ENCODE results near the gene LRRC14B. TPM values are rescaled to one million over a fixed set of nuclear protein-coding genes. Genes with fewer than 3 reads are reported as not detected.
"Not testable (repeated sequence)": the region's sequence is repeated elsewhere in the genome, so short reads cannot be mapped to it uniquely, and the experiment has no call there.

LRRC14B gene
- total RNA-seq, 1 donor from 2014 or later = not detected

GRCh38 chr5:206406-206805, 15.1 kb downstream of the LRRC14B start:
- H3K4me3 Mint-ChIP-seq = no peak overlapping the region
- no peaks in the 10 kb centered on the region for H3K9me3 Mint-ChIP-seq
- no peak overlapping the region for H3K27ac Mint-ChIP-seq
- no peak for TF ChIP-seq CTCF (IDR thresholded peaks at IDR 0.05)
- intact Hi-C loops (cut with micrococcal nuclease) = no loop called here
- H3K27me3 Mint-ChIP-seq = no peaks in the 10 kb centered on the region
- DNase-seq (no peak), ATAC-seq (ENCODE audit: low read depth) (no peak)
- ChIA-PET POLR2A (no interaction called here), CTCF (no interaction called here)
- peaks cover 53% of the 10 kb centered on the region for H3K36me3 Mint-ChIP-seq (ENCODE audit: low read depth)
- H3K4me1 Mint-ChIP-seq = peaks cover 14% of the 10 kb centered on the region

- H3K4me1 Mint-ChIP-seq = peaks cover 8% of the 10 kb centered on the region
- H3K36me3 Mint-ChIP-seq (ENCODE audit: low read depth) = peaks cover 53% of the 10 kb centered on the region
- POLR2A ChIA-PET = no interaction called here
- H3K27me3 Mint-ChIP-seq = no peaks in the 10 kb centered on the region
- ATAC-seq (ENCODE audit: low read depth) = no peak
- no peak overlapping the region for H3K4me3 Mint-ChIP-seq
- H3K9me3 Mint-ChIP-seq = no peaks in the 10 kb centered on the region
- intact Hi-C loops (cut with micrococcal nuclease) = no loop called here
- CTCF ChIA-PET = no interaction called here
- H3K27ac Mint-ChIP-seq = no peak overlapping the region
- DNase-seq = no peak
- TF ChIP-seq CTCF (IDR thresholded peaks at IDR 0.05) = no peak
These were observed 15.7 kb downstream of the LRRC14B start for GRCh38 chr5:206927-207536.

DNA sequence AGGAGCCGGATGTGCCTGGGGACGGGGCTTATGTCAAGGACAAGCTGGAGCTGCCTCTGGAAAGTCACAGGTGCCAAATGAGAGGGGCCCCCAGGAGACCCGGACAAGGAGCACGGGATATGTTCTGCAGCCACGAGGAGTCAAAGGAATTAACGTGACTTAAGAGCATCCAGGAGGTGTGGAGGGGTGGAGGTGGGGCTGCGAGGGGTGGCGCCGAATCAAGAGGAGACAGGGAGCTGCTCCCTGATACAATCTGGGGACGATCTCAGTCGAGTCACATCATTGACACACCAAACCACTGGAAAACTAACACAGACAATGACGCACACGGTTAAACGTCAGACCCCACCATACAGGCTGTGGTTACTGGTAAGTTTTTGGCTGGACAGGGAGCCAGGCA, 16.3 kb downstream of the LRRC14B start:
- H3K36me3 Mint-ChIP-seq (ENCODE audit: low read depth) = peaks cover 51% of the 10 kb centered on the region
- TF ChIP-seq CTCF (IDR thresholded peaks at IDR 0.05) = no peak
- peaks cover 6% of the 10 kb centered on the region for H3K4me1 Mint-ChIP-seq
- H3K27ac Mint-ChIP-seq = no peak overlapping the region
- no peaks in the 10 kb centered on the region for H3K27me3 Mint-ChIP-seq
- ChIA-PET CTCF (no interaction called here), POLR2A (interaction anchor here (1.2 kb wide), 1 partner anchor 10 kb away, joined by 4 read pairs; the partner anchor contains the start of genes CCDC127 and SDHA)
- intact Hi-C loops (cut with micrococcal nuclease) = no loop called here
- no peak for DNase-seq
- no peak overlapping the region for H3K4me3 Mint-ChIP-seq
- no peak for ATAC-seq (ENCODE audit: low read depth)
- H3K9me3 Mint-ChIP-seq = no peaks in the 10 kb centered on the region

DNA sequence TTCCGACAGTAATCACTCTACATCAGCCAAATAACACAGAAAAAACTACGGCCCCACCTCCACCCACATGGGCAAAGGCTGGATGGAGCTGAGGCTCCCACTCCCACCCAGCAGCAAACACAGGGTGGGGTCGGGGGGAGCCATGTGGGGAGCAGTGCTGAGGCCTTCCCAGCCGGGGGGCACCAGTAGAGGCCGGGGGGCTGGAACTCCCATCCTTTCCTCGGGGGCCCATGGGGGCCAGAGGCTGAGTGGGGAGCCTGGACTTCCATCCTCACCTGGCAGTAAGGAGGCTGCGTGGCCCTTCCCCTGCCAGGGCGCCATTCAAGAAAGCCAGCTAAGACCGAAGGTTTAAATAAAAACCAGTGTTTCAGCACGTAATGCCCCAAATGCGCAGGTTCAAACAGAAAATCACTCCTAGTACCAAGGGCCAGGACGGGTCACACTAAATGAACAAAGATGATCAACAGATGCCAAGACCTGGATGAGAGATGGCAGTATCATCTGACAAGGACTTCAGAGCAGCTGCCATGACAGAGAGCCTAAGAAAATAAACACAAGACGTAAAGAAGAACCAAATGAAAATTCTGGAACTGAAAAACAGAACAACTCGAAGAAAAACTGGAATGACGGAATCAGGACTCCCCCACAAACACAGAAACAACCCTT, 17.3 kb downstream of the LRRC14B start:
- CTCF ChIA-PET = no interaction called here
- peaks cover 45% of the 10 kb centered on the region for H3K36me3 Mint-ChIP-seq (ENCODE audit: low read depth)
- H3K4me3 Mint-ChIP-seq = no peak overlapping the region
- POLR2A ChIA-PET = interaction anchor here (1.2 kb wide), 1 partner anchor 10 kb away, joined by 4 read pairs; the partner anchor contains the start of genes CCDC127 and SDHA
- DNase-seq = no peak
- TF ChIP-seq CTCF (IDR thresholded peaks at IDR 0.05) = no peak
- no peak for ATAC-seq (ENCODE audit: low read depth)
- intact Hi-C loops (cut with micrococcal nuclease) = no loop called here
- no peak overlapping the region for H3K27ac Mint-ChIP-seq
- H3K4me1 Mint-ChIP-seq = peaks cover 8% of the 10 kb centered on the region
- no peaks in the 10 kb centered on the region for H3K9me3 Mint-ChIP-seq
- H3K27me3 Mint-ChIP-seq = no peaks in the 10 kb centered on the region

DNA sequence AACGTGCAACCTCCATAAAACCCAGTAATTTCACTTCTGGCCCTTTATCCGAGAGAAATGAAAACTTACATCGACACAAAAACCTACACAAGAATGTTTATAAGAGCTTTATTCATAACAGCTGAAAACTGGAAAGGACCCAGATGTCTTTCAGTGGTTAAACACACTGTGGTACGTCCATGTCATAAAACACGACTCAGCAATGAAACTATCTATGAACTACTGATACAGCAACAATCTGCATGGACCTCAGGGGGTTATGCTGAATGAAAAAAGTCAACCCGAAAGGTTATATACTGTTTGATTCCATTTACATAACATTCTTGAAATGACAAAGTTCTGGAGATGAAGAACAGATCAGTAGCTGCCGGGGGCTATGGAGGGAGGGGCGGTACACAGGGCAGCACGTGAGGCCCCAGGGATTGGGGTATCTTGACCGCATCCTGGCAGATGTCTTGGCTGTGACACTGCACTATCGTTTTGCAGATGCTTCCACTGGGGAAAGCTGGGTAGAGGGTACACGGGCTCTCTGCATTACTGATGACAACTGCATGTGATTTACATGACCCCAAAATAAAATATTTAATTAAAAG, 22.6 kb downstream of the LRRC14B start:
- no peak for DNase-seq
- TF ChIP-seq CTCF (IDR thresholded peaks at IDR 0.05) = no peak
- Mint-ChIP-seq H3K27ac (peak overlapping the region; percentile 66), H3K36me3 (ENCODE audit: low read depth) (peaks cover 15% of the 10 kb centered on the region), H3K4me3 (peak overlapping the region; percentile 65), H3K27me3 (no peaks in the 10 kb centered on the region), H3K9me3 (no peaks in the 10 kb centered on the region), H3K4me1 (peaks cover 43% of the 10 kb centered on the region)
- POLR2A ChIA-PET = interaction anchor here (1.1 kb wide), 1 partner anchor 57 kb away, joined by 4 read pairs; the partner anchor contains the start of gene PDCD6
- peak; percentile 19 for ATAC-seq (ENCODE audit: low read depth)
- CTCF ChIA-PET = interaction anchor here (1.1 kb wide), 1 partner anchor 26 kb away, joined by 4 read pairs; no protein-coding TSS in a partner anchor
- intact Hi-C loops (cut with micrococcal nuclease) = no loop called here

DNA sequence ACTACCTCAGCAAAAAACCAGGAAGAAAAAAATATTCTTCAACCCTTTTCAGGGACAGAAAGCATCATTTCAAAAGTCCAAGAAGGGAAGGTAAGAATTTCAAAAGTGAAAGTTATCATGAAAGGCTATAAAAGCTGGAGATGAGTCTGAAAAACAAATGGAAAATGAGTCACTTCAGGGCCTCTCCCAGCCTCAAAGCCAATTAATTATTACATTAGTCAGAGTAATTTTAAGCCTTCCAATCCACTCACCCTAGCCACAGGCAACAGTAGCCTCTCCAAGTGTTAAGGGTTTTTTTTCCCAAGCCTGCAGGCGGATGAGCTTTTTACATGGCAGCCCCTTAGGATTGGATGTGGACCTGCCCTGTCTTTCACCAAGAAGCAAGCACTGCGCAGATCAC, 24.0 kb downstream of the LRRC14B start:
- peaks cover 47% of the 10 kb centered on the region for H3K4me1 Mint-ChIP-seq
- POLR2A ChIA-PET; H3K27me3 Mint-ChIP-seq; DNase-seq; ATAC-seq (ENCODE audit: low read depth); H3K9me3 Mint-ChIP-seq; CTCF ChIA-PET: not testable (repeated sequence)
- intact Hi-C loops (cut with micrococcal nuclease) = loop anchor here (5.0 kb wide), 1 partner anchor 227 kb away; the partner anchor contains the start of gene EXOC3
- peak overlapping the region; percentile 66 for H3K27ac Mint-ChIP-seq
- H3K4me3 Mint-ChIP-seq = peak overlapping the region; percentile 70
- H3K36me3 Mint-ChIP-seq (ENCODE audit: low read depth) = peaks cover 16% of the 10 kb centered on the region

- POLR2A ChIA-PET; CTCF ChIA-PET; H3K27me3 Mint-ChIP-seq; ATAC-seq (ENCODE audit: low read depth); H3K27ac Mint-ChIP-seq; DNase-seq; H3K4me3 Mint-ChIP-seq; H3K9me3 Mint-ChIP-seq: not testable (repeated sequence)
- H3K36me3 Mint-ChIP-seq (ENCODE audit: low read depth) = peaks cover 13% of the 10 kb centered on the region
- intact Hi-C loops (cut with micrococcal nuclease) = loop anchor here (5.0 kb wide), 1 partner anchor 226 kb away; the partner anchor contains the start of gene EXOC3
- peaks cover 51% of the 10 kb centered on the region for H3K4me1 Mint-ChIP-seq
These were observed 24.8 kb downstream of the LRRC14B start for GRCh38 chr5:216076-216475.

All from activated B cell treated with CpG ODN at 0.5 μM for 24 hours (primary cell).